HG03108 (cell line): ENCODE data around the gene ALG1.
"Not testable (repeated sequence)": the region's sequence is repeated elsewhere in the genome, so short reads cannot be mapped to it uniquely, and the experiment has no call there.

Experiments
- ATAC-seq: cut with Tn5 transposase; IDR thresholded peaks from one replicate; pipeline ENCODE4 v1.9.1; 2021; ENCODE audit warnings: moderate library complexity; ENCODE audit not compliant: unreplicated experiment

Gene ALG1

GRCh38 chr16:5044011-5044540 is 27.6 kb upstream of the ALG1 start:
- no peak for ATAC-seq

GRCh38 chr16:5044581-5044980 is 27.1 kb upstream of the ALG1 start:
- not testable (repeated sequence) for ATAC-seq

DNA sequence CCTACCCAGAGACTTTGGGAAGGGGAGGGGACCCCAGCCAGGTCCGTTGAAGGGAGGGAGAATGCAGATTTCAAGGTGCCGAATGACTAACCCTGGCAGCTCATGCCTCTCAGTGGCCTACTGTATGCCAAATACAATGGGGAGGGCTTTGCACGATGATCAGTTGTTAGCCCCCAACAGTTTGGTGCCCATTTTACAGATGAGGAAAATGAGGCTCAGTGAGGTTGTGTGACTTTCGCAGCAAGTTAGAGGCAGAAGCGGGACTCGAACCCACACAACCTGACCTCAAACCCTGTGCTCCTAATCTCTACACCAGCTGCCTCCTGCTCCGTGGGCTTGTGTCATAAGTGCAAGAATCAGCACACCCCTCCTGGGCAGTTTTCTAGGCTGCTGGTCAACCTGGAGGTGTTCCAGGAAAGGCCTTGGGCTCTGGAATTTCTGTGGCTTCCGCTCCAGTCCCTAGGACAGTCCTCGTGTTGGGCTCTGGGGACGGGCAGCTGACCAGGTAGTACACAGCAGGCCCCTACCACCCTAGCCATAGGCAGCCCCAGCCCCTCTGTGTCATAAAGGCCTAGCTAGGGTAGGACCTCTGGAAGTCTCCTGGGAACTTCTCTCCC is 26.0 kb upstream of the ALG1 start:
- ATAC-seq: no peak

GRCh38 chr16:5046914-5047313 is 24.7 kb upstream of the ALG1 start:
- no peak for ATAC-seq

- no peak for ATAC-seq
These were observed 16.5 kb upstream of the ALG1 start for GRCh38 chr16:5054876-5055865.

DNA sequence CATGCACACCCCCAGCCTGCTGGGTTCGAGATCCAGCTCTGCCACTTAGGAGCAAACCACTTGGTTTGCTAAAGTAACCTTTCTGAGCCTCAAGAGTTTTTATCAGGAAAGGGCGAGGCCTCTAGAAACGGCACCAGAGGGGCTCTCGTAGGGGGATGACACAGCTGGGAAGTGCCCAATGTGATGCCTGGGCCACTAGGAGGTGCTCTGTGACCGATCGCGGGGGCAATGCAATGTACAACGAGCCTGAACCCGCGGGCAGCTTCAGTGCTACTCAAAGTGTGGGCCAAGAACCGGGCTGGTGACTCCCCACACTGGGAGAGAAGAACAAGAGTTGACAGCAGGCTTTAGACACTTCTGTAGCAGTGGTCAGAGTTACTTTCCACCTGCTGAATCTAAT is 15.3 kb upstream of the ALG1 start:
- no peak for ATAC-seq

- ATAC-seq: no peak
These were observed 13.2 kb upstream of the ALG1 start for GRCh38 chr16:5058476-5058875.

GRCh38 chr16:5059386-5060072 is 12.1 kb upstream of the ALG1 start:
- no peak for ATAC-seq

DNA sequence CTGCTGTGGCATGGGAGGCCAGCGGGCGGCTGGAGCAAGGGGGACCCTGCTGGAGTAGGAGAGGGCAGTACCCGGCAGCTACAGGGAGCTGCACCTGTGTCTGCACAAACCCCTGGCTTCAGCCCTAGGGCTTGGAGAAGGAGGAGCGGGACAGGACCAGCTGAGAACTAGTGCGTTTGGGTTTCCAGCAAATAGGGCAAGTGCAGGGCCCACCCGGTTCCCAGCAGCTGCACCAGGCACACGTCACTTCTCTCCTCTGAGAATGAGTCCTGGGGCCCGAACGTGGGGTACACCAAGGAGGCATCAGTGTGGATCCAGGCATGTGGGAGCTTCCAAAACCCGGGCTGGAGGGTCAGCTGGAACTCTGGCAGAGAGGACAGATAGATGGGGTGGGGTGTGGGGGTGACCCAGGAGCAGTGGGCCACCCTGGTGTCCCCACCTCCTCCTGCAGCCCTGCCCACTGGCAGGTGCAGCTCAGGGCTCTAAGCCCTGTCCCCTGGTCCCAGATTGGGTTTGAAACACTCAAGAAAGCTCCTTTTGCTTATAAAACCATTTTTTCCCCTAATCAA is 11.5 kb upstream of the ALG1 start:
- no peak for ATAC-seq

- ATAC-seq: no peak
These were observed 9.6 kb upstream of the ALG1 start for GRCh38 chr16:5062051-5062450.

- ATAC-seq: no peak
These were observed 8.6 kb upstream of the ALG1 start for GRCh38 chr16:5062790-5063765.

DNA sequence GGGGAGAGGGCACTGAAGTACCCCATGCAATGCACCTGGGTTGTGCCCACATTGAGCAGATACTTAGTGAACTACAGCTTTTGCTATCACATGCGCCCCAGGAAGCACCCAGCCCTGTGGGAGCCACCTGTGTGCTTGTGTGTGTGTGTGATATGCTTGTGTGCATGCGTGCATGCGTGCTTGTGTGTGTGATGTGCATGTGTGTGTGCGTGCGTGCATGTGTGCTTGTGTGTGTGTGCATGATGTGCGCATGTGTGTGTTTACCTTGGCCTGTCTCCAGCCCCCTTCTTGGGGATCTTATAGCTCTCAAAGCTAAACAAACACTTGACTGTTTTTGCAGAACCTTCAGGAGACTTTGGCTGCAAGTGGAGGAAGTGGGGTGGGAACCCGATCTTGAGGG is 6.7 kb upstream of the ALG1 start:
- no peak for ATAC-seq

DNA sequence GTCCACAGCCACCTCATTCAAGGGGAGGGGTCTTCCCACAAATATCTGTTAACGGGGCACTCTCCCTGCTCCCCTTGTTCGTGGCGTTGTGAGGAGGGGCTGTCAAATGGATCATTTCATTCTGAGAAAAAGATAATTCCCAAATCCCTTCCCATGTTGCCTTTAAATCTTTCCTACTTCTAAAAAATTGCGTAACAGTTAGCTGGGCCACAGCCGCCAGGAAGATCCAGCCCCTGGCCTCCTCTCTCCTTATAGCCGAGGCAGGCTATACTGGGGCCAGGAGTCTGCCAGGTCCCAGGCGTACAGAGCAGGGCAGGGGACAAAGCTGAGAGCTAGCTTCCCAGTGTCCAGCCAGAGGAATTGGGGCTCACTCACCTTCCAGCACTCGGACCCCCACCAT is 6.3 kb upstream of the ALG1 start:
- ATAC-seq: no peak

DNA sequence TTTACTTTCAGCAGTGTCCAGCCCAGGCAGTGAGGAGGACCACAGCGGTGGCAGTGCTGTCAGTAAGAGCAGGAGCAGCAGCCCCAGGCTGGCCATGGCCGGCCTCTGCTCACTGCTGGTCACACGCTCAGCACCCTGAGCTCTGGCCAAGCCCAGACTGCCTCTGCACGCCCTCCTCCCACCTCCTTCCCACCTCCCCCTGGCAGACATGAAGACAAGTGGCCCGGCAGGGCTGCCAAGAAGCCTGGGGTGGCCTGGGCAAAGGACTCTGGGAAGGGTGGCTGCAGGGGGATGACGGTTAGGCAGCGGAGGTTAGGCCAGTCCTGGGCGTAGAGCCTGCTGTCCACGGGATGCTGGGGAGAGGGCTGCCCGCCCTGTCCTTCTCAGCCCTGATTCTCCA is 5.8 kb upstream of the ALG1 start, which contains the start of gene C16orf89:
Gene C16orf89 (minus strand): TSS at position 144 of the 400 bp plus-strand sequence. CDS start 48 bp downstream, at position 96.
- ATAC-seq: no peak

DNA sequence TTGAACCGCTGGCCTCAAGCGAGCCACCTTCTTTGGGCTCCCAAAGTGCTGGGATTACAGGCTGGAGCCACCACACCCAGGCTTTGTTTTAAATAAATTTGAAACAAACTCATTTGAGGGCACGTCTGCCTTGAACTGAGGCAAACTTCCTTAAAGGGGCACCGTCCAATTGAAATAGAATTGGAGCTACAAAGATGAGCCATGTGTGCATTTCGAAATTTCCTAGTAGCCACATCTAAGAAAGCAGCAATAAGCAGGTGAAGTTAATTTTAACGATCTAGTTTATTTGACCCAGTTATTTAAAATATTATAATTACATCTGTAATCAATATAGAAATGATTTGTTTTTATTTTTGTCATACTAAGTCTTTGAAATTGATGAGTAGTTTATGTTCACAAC is 5.1 kb upstream of the ALG1 start:
- no peak for ATAC-seq

DNA sequence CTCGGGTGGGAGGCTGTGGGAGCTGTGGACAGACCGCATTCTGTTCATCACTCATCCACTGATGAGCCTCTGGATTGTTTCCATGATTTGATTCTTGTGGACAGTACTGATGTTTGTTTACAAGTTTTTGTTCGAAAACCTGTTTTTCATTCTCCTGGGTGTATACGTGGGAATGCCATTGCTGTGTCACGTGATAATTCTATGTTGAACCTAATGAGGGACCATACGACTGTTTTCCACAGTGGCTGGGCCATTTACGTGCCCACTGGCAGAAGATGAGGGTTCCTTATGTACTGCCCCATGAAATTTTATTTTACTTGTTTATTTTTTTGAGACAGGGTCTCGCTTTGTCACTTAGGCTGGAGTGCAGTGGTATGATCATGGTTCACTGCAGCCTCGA is 2.6 kb upstream of the ALG1 start:
- ATAC-seq: no peak

- no peak for ATAC-seq
These were observed 1.8 kb upstream of the ALG1 start for GRCh38 chr16:5069854-5070253.

- ATAC-seq: no peak
These were observed 1.0 kb upstream of the ALG1 start for GRCh38 chr16:5070431-5071186.

GRCh38 chr16:5071341-5071680 is 332 bp upstream of the ALG1 start:
- no peak for ATAC-seq
